HG02938 (cell line): Measurements from ENCODE around the gene BAHCC1.

Experiments
- ATAC-seq: cut with Tn5 transposase; IDR thresholded peaks from one replicate; pipeline ENCODE4 v1.9.1; 2021; ENCODE audit warnings: mild to moderate bottlenecking, moderate library complexity; ENCODE audit not compliant: unreplicated experiment

The BAHCC1 gene

GRCh38 chr17:81440051-81440471, 44.8 kb downstream of the BAHCC1 start:
- no peak for ATAC-seq

DNA sequence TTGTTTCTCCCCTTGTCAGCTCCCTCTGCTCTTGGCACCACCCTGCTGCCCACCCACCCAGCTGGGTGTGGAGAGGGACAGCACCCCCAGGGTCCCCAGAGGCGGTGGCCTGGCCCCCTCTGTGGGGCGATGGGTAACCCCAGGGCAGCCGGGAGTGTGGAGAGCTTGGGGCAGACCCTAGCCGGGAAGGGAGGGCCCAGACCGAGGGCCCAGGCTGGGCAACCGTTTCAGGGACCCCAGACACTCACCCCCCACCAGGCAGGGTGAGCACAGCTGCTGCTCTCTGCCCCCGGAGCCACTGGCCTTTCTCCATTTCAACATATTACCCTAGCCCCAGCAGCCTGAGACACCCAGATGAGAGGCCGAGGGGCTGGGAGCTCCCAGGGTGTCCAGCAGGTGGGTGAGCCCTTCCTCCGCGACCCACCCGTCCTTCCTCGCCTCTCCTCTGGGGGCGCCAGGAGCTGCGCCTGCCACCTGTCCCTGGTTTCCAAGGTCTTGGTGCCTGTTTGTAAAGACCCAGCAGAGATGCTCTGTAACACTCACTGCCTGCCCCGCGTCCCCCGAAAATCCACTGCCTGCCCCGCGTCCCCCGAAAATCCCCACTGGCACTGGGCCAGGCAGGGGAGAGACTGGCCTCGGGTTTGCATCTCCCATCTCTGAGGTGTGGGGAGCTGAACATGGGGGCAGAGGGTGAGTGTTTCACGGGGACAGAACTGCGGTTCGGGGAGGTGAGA, 45.4 kb downstream of the BAHCC1 start:
- no peak for ATAC-seq

DNA sequence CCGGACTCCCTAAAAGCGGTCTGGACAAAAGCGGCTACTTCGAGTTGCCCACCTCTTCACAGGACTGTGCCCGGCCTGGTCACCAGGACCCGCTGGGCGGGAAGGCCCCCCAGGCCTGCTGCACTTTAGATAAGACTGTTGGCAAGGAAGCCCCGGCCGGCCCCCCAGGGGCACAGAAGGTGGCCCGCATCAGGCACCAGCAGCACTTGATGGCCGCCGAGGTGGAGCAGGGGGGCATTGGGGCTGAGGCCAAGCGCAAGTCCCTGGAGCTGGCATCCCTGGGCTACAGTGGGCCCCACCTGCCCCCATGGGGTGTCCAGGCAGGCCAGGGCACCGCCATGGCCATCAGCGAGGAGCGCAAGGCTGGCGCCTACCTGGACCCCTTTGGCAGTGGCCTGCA, 47.5 kb downstream of the BAHCC1 start:
- ATAC-seq, result no peak

DNA sequence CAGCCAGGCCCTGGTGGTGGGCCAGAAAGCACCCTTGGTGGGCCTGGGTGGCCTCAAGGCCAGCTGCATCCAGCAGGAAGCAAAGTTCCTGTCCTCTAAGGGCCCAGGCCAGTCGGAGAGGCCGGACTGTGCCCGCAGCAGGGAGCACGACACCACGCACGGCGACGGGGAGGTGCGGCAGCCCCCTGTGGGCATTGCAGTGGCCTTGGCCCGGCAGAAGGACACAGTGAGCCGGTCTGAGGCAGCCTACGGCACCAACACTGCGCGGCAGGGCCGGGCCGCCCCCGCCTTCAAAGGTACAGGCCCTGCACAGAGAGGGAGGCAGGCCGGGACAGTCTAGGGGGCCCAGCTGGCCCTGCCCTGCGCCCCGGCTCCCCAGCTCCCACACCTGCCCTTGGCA, 48.0 kb downstream of the BAHCC1 start:
- ATAC-seq, result no peak

GRCh38 chr17:81444610-81445339, 49.5 kb downstream of the BAHCC1 start:
- no peak for ATAC-seq

- ATAC-seq, result no peak
Measured at GRCh38 chr17:81445642-81446503, 50.6 kb downstream of the BAHCC1 start.

DNA sequence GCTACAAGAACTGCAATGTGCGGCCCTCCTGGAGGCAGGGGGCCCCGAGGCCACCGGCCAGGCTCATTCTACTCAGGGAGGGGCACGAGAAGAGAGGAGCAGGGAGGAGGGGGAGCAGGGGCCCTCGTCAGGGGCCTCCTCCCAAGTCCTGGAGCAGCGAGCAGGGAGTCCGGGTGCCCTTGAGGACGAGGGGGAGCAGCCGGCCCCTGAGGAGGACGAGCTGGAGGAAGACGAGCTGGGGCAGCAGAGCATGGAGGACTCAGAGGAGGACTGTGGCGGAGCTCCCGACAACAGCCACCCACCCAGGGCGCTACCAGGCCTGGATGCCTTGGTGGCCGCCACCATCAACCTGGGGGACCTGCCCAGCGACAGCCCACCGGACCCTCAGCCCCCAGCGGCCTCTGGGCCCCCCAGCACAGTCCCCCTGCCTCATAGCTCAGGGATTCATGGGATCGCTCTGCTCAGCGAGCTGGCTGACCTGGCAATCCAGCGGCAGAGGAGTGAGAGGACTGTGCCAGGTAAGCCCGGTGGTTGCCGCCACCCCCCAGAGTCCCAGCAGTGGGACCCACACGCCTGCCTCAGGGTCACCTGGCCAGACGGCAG, 52.2 kb downstream of the BAHCC1 start:
- ATAC-seq, result no peak

DNA sequence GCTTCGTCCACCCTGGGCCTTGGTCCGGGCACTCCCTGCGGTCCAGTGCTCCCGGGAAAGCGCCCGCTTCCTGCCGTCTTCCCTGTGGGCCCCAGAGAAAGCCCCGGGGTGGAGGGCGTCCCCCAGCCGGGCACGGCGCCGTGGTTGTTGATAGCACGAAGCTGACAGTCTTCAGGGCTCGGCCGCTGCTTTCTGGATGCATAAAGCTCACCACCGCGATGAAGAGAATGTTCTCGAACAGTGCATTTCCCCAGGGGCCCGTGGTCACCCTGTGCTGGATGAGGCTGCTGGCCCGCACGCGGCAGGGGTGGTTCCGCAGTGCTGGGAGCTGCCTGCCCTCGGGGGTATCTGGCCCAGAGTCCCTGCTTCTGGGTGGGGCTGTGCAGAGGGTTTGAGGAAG, 53.2 kb downstream of the BAHCC1 start:
- ATAC-seq, result no peak

GRCh38 chr17:81448950-81449349, 53.7 kb downstream of the BAHCC1 start:
- ATAC-seq, result no peak

GRCh38 chr17:81449351-81449750, 54.1 kb downstream of the BAHCC1 start:
- ATAC-seq, result no peak

GRCh38 chr17:81451823-81452222, 56.6 kb downstream of the BAHCC1 start:
- no peak for ATAC-seq

DNA sequence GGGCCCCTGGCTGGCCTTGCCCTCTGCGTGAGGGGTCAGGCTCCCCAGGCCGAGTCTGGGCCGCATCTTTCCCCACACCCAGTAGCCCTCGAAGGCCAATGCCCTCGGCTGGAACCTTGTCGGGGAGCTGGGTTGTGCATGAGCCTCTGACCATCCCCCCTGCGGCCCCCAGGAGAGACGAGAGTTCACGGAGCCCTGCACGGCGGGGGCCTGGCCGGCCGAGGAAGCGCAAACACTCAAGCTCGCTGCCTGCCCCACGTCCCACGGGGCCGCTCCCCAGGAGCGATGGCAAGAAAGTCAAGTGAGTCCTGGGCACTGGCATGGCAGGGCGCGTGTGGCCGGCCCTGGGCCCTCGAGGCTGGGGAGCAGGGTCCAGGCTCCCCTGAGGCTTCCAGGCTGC, 57.3 kb downstream of the BAHCC1 start:
- ATAC-seq, result no peak

DNA sequence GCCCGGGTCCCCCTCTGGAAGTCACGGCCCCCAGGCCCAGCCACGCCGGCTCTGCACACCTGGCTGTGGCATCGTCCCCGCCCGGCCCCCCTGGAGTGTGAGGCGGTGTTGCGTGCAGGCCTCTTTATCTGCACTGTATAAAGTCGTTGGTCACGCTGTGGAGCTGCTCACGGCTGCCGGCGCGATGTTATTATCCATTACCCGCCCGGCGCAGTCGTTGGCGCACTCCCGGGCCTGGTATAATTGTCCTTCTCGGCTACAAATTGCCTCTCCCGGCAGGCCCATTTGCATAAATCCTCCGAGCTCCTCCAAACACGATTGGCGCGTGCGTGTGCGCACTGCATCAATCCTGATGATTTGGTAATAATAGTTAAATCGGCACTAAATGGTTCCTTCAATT, 57.8 kb downstream of the BAHCC1 start:
- ATAC-seq, result no peak

DNA sequence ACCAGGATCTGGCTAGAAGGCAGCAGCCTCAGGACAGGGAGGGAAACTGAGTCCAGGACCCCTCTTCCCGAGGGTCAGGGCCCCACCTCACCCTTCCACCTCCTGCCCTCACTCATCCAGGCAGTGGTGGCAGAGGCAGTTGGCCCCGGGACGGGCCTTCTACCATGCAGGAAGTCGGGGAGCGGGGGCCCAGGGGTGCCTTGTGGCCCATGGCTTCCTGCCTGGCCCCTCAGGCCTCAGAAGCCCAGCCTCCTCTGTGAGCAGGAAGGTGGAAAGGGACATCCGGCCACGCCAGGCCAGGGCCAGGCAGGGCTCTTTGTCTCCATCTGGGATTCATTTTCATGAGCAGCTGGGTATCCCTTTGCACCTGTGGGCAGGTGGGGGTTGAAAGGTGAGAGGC, 58.5 kb downstream of the BAHCC1 start:
- no peak for ATAC-seq

- no peak for ATAC-seq
Measured at GRCh38 chr17:81454473-81454872, 59.2 kb downstream of the BAHCC1 start.

DNA sequence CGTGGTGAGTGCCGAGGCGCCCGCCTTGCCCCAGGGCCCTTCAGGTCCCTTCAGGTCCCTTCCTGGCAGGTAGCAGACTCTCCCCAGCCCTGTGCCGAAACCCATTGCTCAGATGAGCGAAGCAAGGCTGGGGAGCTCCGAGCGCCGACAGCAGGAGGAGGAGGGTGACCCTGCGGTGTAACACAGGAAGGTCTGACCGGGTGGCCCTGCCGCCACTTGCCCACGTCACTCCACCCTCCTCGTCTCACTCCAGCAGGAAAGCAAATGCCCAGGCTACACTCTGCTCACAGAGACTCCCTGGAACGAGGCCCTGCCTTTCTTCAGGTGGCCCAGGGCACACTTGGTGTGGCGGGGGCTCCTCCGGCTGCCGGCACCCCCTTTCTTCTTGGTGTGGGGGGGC, 60.1 kb downstream of the BAHCC1 start:
- ATAC-seq, result no peak

GRCh38 chr17:81456091-81456490, 60.8 kb downstream of the BAHCC1 start:
- ATAC-seq, result no peak

DNA sequence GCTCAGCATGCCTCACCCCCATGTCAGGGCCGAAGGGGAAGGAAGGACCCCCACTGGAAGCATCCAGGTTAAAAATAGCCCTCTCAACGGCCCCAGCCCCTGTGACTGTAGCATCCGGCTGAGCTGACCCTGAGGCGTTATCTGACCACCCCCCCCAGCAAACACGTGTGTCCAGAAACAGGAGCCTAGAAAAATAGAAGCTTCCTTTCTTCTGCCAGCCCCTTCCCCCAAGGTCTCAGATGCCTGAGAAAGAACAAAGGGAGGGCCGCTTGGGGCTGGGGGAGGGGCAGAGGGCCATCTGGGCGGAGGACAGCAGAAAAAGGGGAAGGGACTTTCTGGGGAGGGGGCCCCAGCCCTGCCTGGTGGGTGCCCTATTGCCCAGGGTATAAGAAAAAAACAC, 61.5 kb downstream of the BAHCC1 start:
- ATAC-seq, result no peak

- no peak for ATAC-seq
Measured at GRCh38 chr17:81457401-81457800, 62.1 kb downstream of the BAHCC1 start.

GRCh38 chr17:81457917-81458555, 62.8 kb downstream of the BAHCC1 start:
- no peak for ATAC-seq

DNA sequence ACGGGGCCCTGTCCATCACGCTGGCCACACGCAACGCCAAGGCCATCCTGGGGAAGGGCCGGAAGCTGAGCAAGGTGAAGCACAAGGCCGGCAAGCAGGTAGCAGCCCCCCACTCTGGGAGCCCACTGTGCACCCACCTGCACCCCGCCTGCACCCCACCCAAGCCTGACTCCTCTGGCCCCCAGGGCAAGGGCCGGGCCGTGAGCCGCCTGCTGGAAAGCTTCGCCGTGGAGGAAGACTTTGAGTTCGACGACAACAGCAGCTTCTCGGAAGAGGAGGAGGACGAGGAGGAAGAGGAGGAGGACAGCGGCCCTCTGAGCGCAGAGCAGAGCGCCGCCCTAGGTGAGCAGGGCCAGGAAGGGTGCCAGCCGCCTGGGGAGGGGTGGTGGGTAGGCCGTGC, 63.4 kb downstream of the BAHCC1 start:
- ATAC-seq, result no peak
